SK-N-SH (cell line): ENCODE measurements around the gene RNF166. TPM values are rescaled to one million over a fixed set of nuclear protein-coding genes. Genes with fewer than 3 reads are reported as not detected.

Experiments used
- CTCF ChIA-PET: fragments of 300-600, 350-600 bp; formaldehyde crosslinking; extraction: SDS; loops from one replicate; lab custom pipeline; 2021; lab: Yijun Ruan, JAX
- POLR2A ChIA-PET: fragments of 350-600 bp; sonication (Branson Sonifier 250); formaldehyde crosslinking; extraction: SDS; loops from one replicate; lab custom pipeline; 2020; ENCODE audit warnings: antibody characterized with exemption, inconsistent platforms; lab: Yijun Ruan, JAX
- DNase-seq: peaks from one replicate; pipeline ENCODE4 v3.0.0; 2012
- H2AFZ ChIP-seq: fragments of 200-600 bp; sonication (generic); 2 replicates; pipeline ENCODE4 v1.8.1; 2016; ENCODE audit warnings: antibody characterized with exemption, mild to moderate bottlenecking, low read depth
- H3F3A ChIP-seq: fragments of 200-600 bp; sonication (generic); replicated peaks from 2 replicates; pipeline ENCODE3; 2016; ENCODE audit warnings: antibody characterized with exemption, mild to moderate bottlenecking; ENCODE audit not compliant: insufficient read depth
- H3K27ac ChIP-seq, 2 experiments: fragments of 200-500 bp in 1 of 2; fragments of 200-600 bp in 1 of 2; sonication (Bioruptor generic) in 1 of 2; sonication (generic), shearing (Covaris generic) in 1 of 2; 2 replicates each; pipeline versions ENCODE4 v1.5.1 to v1.6.1; 2014 to 2016; ENCODE audit warnings: low read depth in 2 of 2, inconsistent platforms in 1 of 2, low read length in 1 of 2, mild to moderate bottlenecking in 1 of 2, mixed read lengths in 1 of 2
- H3K27me3 ChIP-seq: fragments of 200-600 bp; sonication (generic), shearing (Covaris generic); 2 replicates; pipeline ENCODE4 v1.6.1; 2016; ENCODE audit warnings: mixed run types; ENCODE audit not compliant: insufficient read depth
- H3K36me3 ChIP-seq, 2 experiments: fragments of 200-500 bp in 1 of 2; fragments of 200-600 bp in 1 of 2; sonication (Bioruptor generic) in 1 of 2; sonication (generic) in 1 of 2; replicated peaks in 1 of 2; 2 replicates each; pipeline versions ENCODE3 to v1.5.1; 2014 to 2016; ENCODE audit warnings: low read length in 1 of 2, mild to moderate bottlenecking in 1 of 2; ENCODE audit not compliant: insufficient read depth in 2 of 2, control insufficient read depth in 1 of 2
- H3K4me1 ChIP-seq, 2 experiments: fragments of 200-500 bp in 1 of 2; fragments of 200-600 bp in 1 of 2; sonication (Bioruptor generic) in 1 of 2; sonication (generic), shearing (Covaris generic) in 1 of 2; 2 replicates each; pipeline versions ENCODE4 v1.5.1 to v1.6.1; 2014 to 2016; ENCODE audit warnings: low read depth in 1 of 2, low read length in 1 of 2, mixed run types in 1 of 2; ENCODE audit not compliant: insufficient read depth in 2 of 2, control insufficient read depth in 1 of 2
- H3K4me2 ChIP-seq: fragments of 200-600 bp; sonication (generic), shearing (Covaris generic); 2 replicates; pipeline ENCODE4 v1.6.1; 2017; ENCODE audit warnings: mixed run types
- H3K4me3 ChIP-seq, 2 experiments: fragments of 200-500 bp in 1 of 2; fragments of 200-600 bp in 1 of 2; sonication (Bioruptor generic) in 1 of 2; sonication (generic), shearing (Covaris generic) in 1 of 2; 2 replicates each; pipeline versions ENCODE4 v1.5.1 to v1.8.1; 2014 to 2016; ENCODE audit warnings: low read depth in 2 of 2, inconsistent platforms in 1 of 2, low read length in 1 of 2, mild to moderate bottlenecking in 1 of 2, mixed read lengths in 1 of 2, moderate library complexity in 1 of 2
- H3K79me2 ChIP-seq: fragments of 200-600 bp; sonication (generic); 2 replicates; pipeline ENCODE4 v1.8.1; 2017; ENCODE audit warnings: mild to moderate bottlenecking; ENCODE audit not compliant: insufficient read depth
- H3K9ac ChIP-seq: fragments of 200-600 bp; sonication (generic); 2 replicates; pipeline ENCODE4 v1.6.1; 2017; ENCODE audit warnings: mixed run types
- H3K9me2 ChIP-seq: fragments of 200-600 bp; sonication (generic); 2 replicates; pipeline ENCODE4 v1.6.1; 2017; ENCODE audit warnings: mixed run types
- H3K9me3 ChIP-seq: fragments of 200-600 bp; sonication (generic); 2 replicates; pipeline ENCODE4 v1.6.1; 2017; ENCODE audit warnings: mixed run types, mild to moderate bottlenecking, moderate library complexity
- H4K20me1 ChIP-seq: fragments of 200-600 bp; sonication (generic); 2 replicates; pipeline ENCODE4 v1.6.1; 2017; ENCODE audit warnings: mild to moderate bottlenecking, mixed run types; ENCODE audit not compliant: insufficient read depth
- EZH2phosphoT487 ChIP-seq: fragments of 200-600 bp; sonication (generic); IDR thresholded peaks from 2 replicates; pipeline ENCODE4 v1.6.1; 2017; ENCODE audit warnings: low read depth, mixed run types, mild to moderate bottlenecking, antibody characterized with exemption, moderate library complexity, borderline replicate concordance
- FOSL2 ChIP-seq: IDR thresholded peaks from 2 replicates; pipeline ENCODE4 v1.4.0; 2012; ENCODE audit warnings: low read depth, mild to moderate bottlenecking, moderate library complexity, borderline replicate concordance
- GABPA ChIP-seq: IDR thresholded peaks from 2 replicates; pipeline ENCODE4 v1.4.0; 2012; ENCODE audit warnings: low read depth, mild to moderate bottlenecking
- IRF3 ChIP-seq: fragments of 150-350 bp; IDR thresholded peaks from 2 replicates; pipeline ENCODE4 v1.6.1; 2016; ENCODE audit warnings: mild to moderate bottlenecking, low read depth, low read length
- JUND ChIP-seq: IDR thresholded peaks from 2 replicates; pipeline ENCODE4 v1.4.0; 2012
- PBX3 ChIP-seq: IDR thresholded peaks from 2 replicates; pipeline ENCODE4; 2012
- RAD21 ChIP-seq: IDR thresholded peaks from 2 replicates; pipeline ENCODE4 v1.6.1; 2012; ENCODE audit warnings: mild to moderate bottlenecking, low read length
- RFX5 ChIP-seq: IDR thresholded peaks from 2 replicates; pipeline ENCODE4 v1.6.1; 2012; ENCODE audit warnings: mild to moderate bottlenecking, improper control_type of control experiment, low read length
- SMC3 ChIP-seq: IDR thresholded peaks from 2 replicates; pipeline ENCODE4 v1.6.1; 2012; ENCODE audit warnings: low read depth, low read length, improper control_type of control experiment
- TEAD4 ChIP-seq: IDR thresholded peaks from 2 replicates; pipeline ENCODE4 v1.4.0; 2012; ENCODE audit warnings: mild to moderate bottlenecking, borderline replicate concordance; ENCODE audit not compliant: insufficient read depth
- YY1 ChIP-seq: IDR thresholded peaks from 2 replicates; pipeline ENCODE4 v1.4.0; 2012; ENCODE audit warnings: low read depth, mild to moderate bottlenecking
- ZBTB33 ChIP-seq: IDR thresholded peaks from 2 replicates; pipeline ENCODE4 v1.4.0; 2012; ENCODE audit warnings: low read depth, borderline replicate concordance
- WGBS: methylation state at CpG from one replicate; pipeline ENCODE4 v1.1.6; 2017; ENCODE audit warnings: low lambda C conversion rate; 5-methylcytosine and 5-hydroxymethylcytosine counted together
- polyA plus RNA-seq, 3 experiments: library from polyadenylated mRNA; depleted of rRNA; stranded (reverse); fragments of >200 nt; gene quantifications; 2 replicates each; pipeline ENCODE4 v1.2.3, GENCODE V29; 2012
- TF ChIP-seq, protein P1 (sequence below): fragments of 150-350 bp; IDR thresholded peaks from 2 replicates; pipeline ENCODE4 v1.6.1; 2017; ENCODE audit warnings: antibody characterized with exemption, low read length, low read depth, borderline replicate concordance
- TF ChIP-seq, protein P2 (sequence below): IDR thresholded peaks from 2 replicates; pipeline ENCODE4 v1.6.1; 2012; ENCODE audit warnings: mild to moderate bottlenecking, low read depth, low read length, moderate library complexity

The RNF166 gene
- polyA plus RNA-seq, 1 of the 3 experiments (the other 2 are of a cell fraction): 17.2 TPM

DNA sequence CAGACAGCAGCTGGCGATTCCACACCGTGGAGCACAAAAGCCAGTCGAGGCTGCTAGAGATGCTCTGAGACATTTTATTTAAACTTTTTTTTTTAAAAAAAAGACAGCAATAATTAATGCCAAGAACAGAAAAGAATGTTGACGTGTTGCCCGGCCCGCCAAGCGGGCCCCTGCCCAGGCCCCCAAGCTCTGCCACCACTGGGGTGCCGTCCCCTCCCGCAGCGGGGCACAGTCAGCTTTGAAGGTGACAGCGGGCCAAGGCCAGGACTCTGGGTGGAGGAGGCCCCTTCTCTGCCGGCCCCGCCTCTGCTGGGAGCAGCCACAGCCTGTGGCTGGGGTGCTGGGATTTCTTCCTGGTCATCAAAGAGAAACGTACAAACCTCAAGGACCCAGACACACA, 9.8 kb downstream of the RNF166 start (continued):
- no peak for TF ChIP-seq ZBTB33

DNA sequence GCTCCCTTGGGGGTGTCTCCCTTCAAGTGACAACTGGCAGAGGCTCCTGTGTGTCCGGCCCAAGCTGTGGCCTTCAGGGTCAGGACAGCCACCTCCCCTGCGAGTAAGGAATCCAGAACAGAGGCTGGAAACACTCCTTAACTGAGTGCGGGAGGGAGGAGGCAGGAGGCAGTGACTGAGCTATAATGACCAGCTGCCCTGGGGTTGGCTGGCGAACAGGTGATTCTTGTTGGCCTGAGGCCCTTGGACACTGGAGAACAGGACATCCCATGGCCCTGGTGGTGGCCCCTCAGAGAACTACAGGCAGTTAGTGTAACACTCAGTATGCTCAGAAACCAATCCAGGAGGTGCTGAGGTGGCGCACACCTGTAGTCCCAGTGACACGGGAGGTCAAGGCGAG, 10.5 kb downstream of the RNF166 start:
- no peak for DNase-seq
- H3K27me3 ChIP-seq: no peaks in the 10 kb centered on the region
- H3K9ac ChIP-seq: no peak overlapping the region
- peaks cover 0 to 4% of the 10 kb centered on the region in 2 experiments; a peak in 2 of 4 replicates for H3K4me1 ChIP-seq
- no peaks in the 10 kb centered on the region for H3K9me2 ChIP-seq
- no peaks in the 10 kb centered on the region for H3K9me3 ChIP-seq
- POLR2A ChIA-PET: interaction anchor here (0.6 kb wide), 1 partner anchor 8 kb away, joined by 6 read pairs; no protein-coding TSS in a partner anchor
- H2AFZ ChIP-seq: no peak overlapping the region
- no peak overlapping the region for H3K27ac ChIP-seq
- no peak overlapping the region for H3K4me2 ChIP-seq
- peaks cover 0 to 24% of the 10 kb centered on the region in 2 experiments for H3K36me3 ChIP-seq
- H3K4me3 ChIP-seq: no peak overlapping the region
- H3F3A ChIP-seq: no peaks in the 10 kb centered on the region
- TF ChIP-seq TEAD4: no peak
- no peak for TF ChIP-seq IRF3
- no peaks in the 10 kb centered on the region for H3K79me2 ChIP-seq
- 97% methylated on average over 7 of the region's 7 CpGs for WGBS
- no peaks in the 10 kb centered on the region for H4K20me1 ChIP-seq
- CTCF ChIA-PET: no interaction called here

- Histone ChIP-seq H3K36me3 (peaks cover 0 to 24% of the 10 kb centered on the region in 2 experiments), H2AFZ (no peak overlapping the region), H4K20me1 (no peaks in the 10 kb centered on the region), H3K4me1 (no peaks in the 10 kb centered on the region), H3K79me2 (no peaks in the 10 kb centered on the region), H3K27me3 (no peaks in the 10 kb centered on the region), H3K4me2 (no peak overlapping the region), H3K9me3 (no peaks in the 10 kb centered on the region), H3K9ac (no peak overlapping the region), H3K4me3 (no peak overlapping the region), H3K9me2 (no peaks in the 10 kb centered on the region), H3F3A (no peaks in the 10 kb centered on the region), H3K27ac (no peak overlapping the region)
- 100% methylated on average over 1 of the region's 15 CpGs for WGBS
- ChIA-PET CTCF (no interaction called here), POLR2A (no interaction called here)
- no peak for DNase-seq
- TF ChIP-seq JUND (no peak), PBX3 (no peak), GABPA (no peak), EZH2phosphoT487 (no peak), RAD21 (no peak), YY1 (no peak), SMC3 (no peak), RFX5 (no peak), FOSL2 (no peak)
- TF ChIP-seq, protein P1, sequence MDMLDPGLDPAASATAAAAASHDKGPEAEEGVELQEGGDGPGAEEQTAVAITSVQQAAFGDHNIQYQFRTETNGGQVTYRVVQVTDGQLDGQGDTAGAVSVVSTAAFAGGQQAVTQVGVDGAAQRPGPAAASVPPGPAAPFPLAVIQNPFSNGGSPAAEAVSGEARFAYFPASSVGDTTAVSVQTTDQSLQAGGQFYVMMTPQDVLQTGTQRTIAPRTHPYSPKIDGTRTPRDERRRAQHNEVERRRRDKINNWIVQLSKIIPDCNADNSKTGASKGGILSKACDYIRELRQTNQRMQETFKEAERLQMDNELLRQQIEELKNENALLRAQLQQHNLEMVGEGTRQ: no peak
- TF ChIP-seq, protein P2, sequence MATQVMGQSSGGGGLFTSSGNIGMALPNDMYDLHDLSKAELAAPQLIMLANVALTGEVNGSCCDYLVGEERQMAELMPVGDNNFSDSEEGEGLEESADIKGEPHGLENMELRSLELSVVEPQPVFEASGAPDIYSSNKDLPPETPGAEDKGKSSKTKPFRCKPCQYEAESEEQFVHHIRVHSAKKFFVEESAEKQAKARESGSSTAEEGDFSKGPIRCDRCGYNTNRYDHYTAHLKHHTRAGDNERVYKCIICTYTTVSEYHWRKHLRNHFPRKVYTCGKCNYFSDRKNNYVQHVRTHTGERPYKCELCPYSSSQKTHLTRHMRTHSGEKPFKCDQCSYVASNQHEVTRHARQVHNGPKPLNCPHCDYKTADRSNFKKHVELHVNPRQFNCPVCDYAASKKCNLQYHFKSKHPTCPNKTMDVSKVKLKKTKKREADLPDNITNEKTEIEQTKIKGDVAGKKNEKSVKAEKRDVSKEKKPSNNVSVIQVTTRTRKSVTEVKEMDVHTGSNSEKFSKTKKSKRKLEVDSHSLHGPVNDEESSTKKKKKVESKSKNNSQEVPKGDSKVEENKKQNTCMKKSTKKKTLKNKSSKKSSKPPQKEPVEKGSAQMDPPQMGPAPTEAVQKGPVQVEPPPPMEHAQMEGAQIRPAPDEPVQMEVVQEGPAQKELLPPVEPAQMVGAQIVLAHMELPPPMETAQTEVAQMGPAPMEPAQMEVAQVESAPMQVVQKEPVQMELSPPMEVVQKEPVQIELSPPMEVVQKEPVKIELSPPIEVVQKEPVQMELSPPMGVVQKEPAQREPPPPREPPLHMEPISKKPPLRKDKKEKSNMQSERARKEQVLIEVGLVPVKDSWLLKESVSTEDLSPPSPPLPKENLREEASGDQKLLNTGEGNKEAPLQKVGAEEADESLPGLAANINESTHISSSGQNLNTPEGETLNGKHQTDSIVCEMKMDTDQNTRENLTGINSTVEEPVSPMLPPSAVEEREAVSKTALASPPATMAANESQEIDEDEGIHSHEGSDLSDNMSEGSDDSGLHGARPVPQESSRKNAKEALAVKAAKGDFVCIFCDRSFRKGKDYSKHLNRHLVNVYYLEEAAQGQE: no peak
Observed at GRCh38 chr16:88695218-88695617, 11.0 kb downstream of the RNF166 start.
